H9 (cell line): ENCODE results near the gene RNLS. TPM values are rescaled to one million over a fixed set of nuclear protein-coding genes. Genes with fewer than 3 reads are reported as not detected.

Source experiments
- DNase-seq: peaks from one replicate; pipeline ENCODE4 v3.0.0-alpha.2; 2017
- H2AFZ ChIP-seq: one replicate; pipeline ENCODE4 v1.6.1; 2013; ENCODE audit warnings: mild to moderate bottlenecking, low read length, control low read depth, moderate library complexity
- H2AK5ac ChIP-seq: 2 replicates; pipeline ENCODE4 v1.6.1; 2013; ENCODE audit warnings: low read length, control low read depth, mixed read lengths; ENCODE audit not compliant: insufficient read length
- H2BK120ac ChIP-seq: one replicate; pipeline ENCODE4 v1.6.1; 2013; ENCODE audit warnings: low read depth, mild to moderate bottlenecking, low read length, control low read depth, inconsistent platforms; ENCODE audit not compliant: poor library complexity, severe bottlenecking
- H2BK12ac ChIP-seq: 2 replicates; pipeline ENCODE4 v1.6.1; 2013; ENCODE audit warnings: low read length, control low read depth, mixed read lengths, low read depth; ENCODE audit not compliant: insufficient read length
- H2BK15ac ChIP-seq: 2 replicates; pipeline ENCODE4 v1.6.1; 2013; ENCODE audit warnings: low read depth, low read length, control low read depth
- H2BK20ac ChIP-seq: one replicate; pipeline ENCODE4 v1.6.1; 2013; ENCODE audit warnings: low read depth, mild to moderate bottlenecking, low read length, control low read depth, inconsistent platforms; ENCODE audit not compliant: poor library complexity, severe bottlenecking
- H2BK5ac ChIP-seq: 2 replicates; pipeline ENCODE4 v1.6.1; 2013; ENCODE audit warnings: low read length, control low read depth, mixed read lengths; ENCODE audit not compliant: insufficient read length
- H3K14ac ChIP-seq: 2 replicates; pipeline ENCODE4 v1.6.1; 2013; ENCODE audit warnings: low read length, control low read depth; ENCODE audit not compliant: insufficient read depth
- H3K18ac ChIP-seq: 2 replicates; pipeline ENCODE4 v1.6.1; 2013; ENCODE audit warnings: low read depth, mild to moderate bottlenecking, mixed read lengths, low read length, control low read depth; ENCODE audit not compliant: insufficient read length
- H3K23ac ChIP-seq: 2 replicates; pipeline ENCODE4 v1.6.1; 2013; ENCODE audit warnings: low read length, control low read depth, mixed read lengths, low read depth; ENCODE audit not compliant: insufficient read length
- H3K23me2 ChIP-seq: 2 replicates; pipeline ENCODE4 v1.6.1; 2013; ENCODE audit warnings: low read depth, mild to moderate bottlenecking, mixed read lengths, low read length, control low read depth; ENCODE audit not compliant: insufficient read length, poor library complexity, severe bottlenecking
- H3K27ac ChIP-seq: 2 replicates; pipeline ENCODE4 v1.5.1; 2013; ENCODE audit warnings: low read length, control low read depth, mixed read lengths, low read depth; ENCODE audit not compliant: insufficient read length
- H3K27me3 ChIP-seq: 2 replicates; pipeline ENCODE4 v1.6.1; 2013; ENCODE audit warnings: low read length, control low read depth, inconsistent platforms; ENCODE audit not compliant: insufficient read depth
- H3K4ac ChIP-seq: 2 replicates; pipeline ENCODE4 v1.6.1; 2013; ENCODE audit warnings: low read depth, mild to moderate bottlenecking, control low read depth, inconsistent platforms, low read length, moderate library complexity
- H3K4me1 ChIP-seq: 2 replicates; pipeline ENCODE4 v1.6.1; 2013; ENCODE audit warnings: low read length, control low read depth, inconsistent platforms; ENCODE audit not compliant: insufficient read depth
- H3K4me2 ChIP-seq: 2 replicates; pipeline ENCODE4 v1.6.1; 2013; ENCODE audit warnings: low read length, control low read depth, mixed read lengths; ENCODE audit not compliant: insufficient read length, insufficient read depth
- H3K56ac ChIP-seq: 2 replicates; pipeline ENCODE4 v1.6.1; 2013; ENCODE audit warnings: low read depth, mild to moderate bottlenecking, mixed read lengths, low read length, control low read depth; ENCODE audit not compliant: insufficient read length
- H3K79me1 ChIP-seq: 2 replicates; pipeline ENCODE4 v1.6.1; 2013; ENCODE audit warnings: low read depth, mild to moderate bottlenecking, moderate library complexity, low read length, control low read depth, inconsistent platforms; ENCODE audit not compliant: insufficient read depth, poor library complexity, severe bottlenecking
- H3K79me2 ChIP-seq: 2 replicates; pipeline ENCODE4 v1.6.1; 2013; ENCODE audit warnings: low read length, control low read depth, inconsistent platforms; ENCODE audit not compliant: insufficient read depth
- H3K9ac ChIP-seq: 2 replicates; pipeline ENCODE4 v1.6.1; 2013; ENCODE audit warnings: low read length, control low read depth, mixed read lengths; ENCODE audit not compliant: insufficient read length; ENCODE audit errors: extremely low read depth
- H3K9me3 ChIP-seq: one replicate; pipeline ENCODE4 v1.6.1; 2013; ENCODE audit warnings: low read depth, low read length, inconsistent platforms; ENCODE audit not compliant: control insufficient read depth
- H3T11ph ChIP-seq: one replicate; pipeline ENCODE4 v1.6.1; 2013; ENCODE audit warnings: mild to moderate bottlenecking, low read length, control low read depth, inconsistent platforms
- H4K20me1 ChIP-seq: one replicate; pipeline ENCODE4 v1.6.1; 2013; ENCODE audit not compliant: control insufficient read depth, insufficient read length, insufficient read depth
- H4K5ac ChIP-seq: 2 replicates; pipeline ENCODE4 v1.6.1; 2013; ENCODE audit warnings: low read depth, mild to moderate bottlenecking, mixed read lengths, low read length, control low read depth; ENCODE audit not compliant: insufficient read length
- H4K8ac ChIP-seq: replicated peaks from 2 replicates; pipeline ENCODE4 v1.6.1; 2013; ENCODE audit warnings: low read length, control low read depth, mixed read lengths, low read depth; ENCODE audit not compliant: insufficient read length
- H4K91ac ChIP-seq: 2 replicates; pipeline ENCODE4 v1.6.1; 2013; ENCODE audit warnings: low read depth, mild to moderate bottlenecking, moderate library complexity, mixed read lengths, low read length, control low read depth; ENCODE audit not compliant: insufficient read length
- H3K27ac Mint-ChIP-seq, 3 experiments: 2 replicates in 2 of 3; 3 replicates in 1 of 3; pipeline ENCODE4 v1.8.0; 2020 to 2021; ENCODE audit warnings: mixed read lengths in 3 of 3, mild to moderate bottlenecking in 1 of 3, moderate library complexity in 1 of 3
- H3K27me3 Mint-ChIP-seq: 2 replicates; pipeline ENCODE4 v1.8.0; 2021; ENCODE audit warnings: low read depth, mild to moderate bottlenecking, moderate library complexity, mixed read lengths
- H3K36me3 Mint-ChIP-seq, 3 experiments: 2 replicates in 2 of 3; 3 replicates in 1 of 3; pipeline ENCODE4 v1.8.0; 2020 to 2021; ENCODE audit warnings: low read depth in 3 of 3, mixed read lengths in 3 of 3; ENCODE audit not compliant: insufficient read depth in 1 of 3
- H3K4me1 Mint-ChIP-seq, 2 experiments: 2 replicates each; pipeline ENCODE4 v1.8.0; 2020; ENCODE audit warnings: mixed read lengths in 2 of 2
- H3K4me3 Mint-ChIP-seq, 2 experiments: 2 replicates in 1 of 2; 3 replicates in 1 of 2; pipeline ENCODE4 v1.8.0; 2020 to 2021; ENCODE audit warnings: mild to moderate bottlenecking in 2 of 2, mixed read lengths in 2 of 2, moderate library complexity in 1 of 2
- H3K9me3 Mint-ChIP-seq, 2 experiments: 2 replicates in 1 of 2; 3 replicates in 1 of 2; pipeline ENCODE4 v1.8.0; 2020; ENCODE audit warnings: mild to moderate bottlenecking in 2 of 2, mixed read lengths in 2 of 2, moderate library complexity in 1 of 2
- total RNA-seq: library from RNA; stranded (reverse); gene quantifications from 2 replicates; pipeline ENCODE4 v1.2.1, GENCODE V29; 2021
- TF ChIP-seq, protein P1 (sequence below): fragments of 200-600 bp; sonication (generic); conservative IDR thresholded peaks from 3 replicates; pipeline ENCODE4 v1.8.0; 2021; ENCODE audit warnings: antibody characterized with exemption, mild to moderate bottlenecking

Gene RNLS
- total RNA-seq, 1 experiment from 2014 or later, result 7.5 TPM

DNA sequence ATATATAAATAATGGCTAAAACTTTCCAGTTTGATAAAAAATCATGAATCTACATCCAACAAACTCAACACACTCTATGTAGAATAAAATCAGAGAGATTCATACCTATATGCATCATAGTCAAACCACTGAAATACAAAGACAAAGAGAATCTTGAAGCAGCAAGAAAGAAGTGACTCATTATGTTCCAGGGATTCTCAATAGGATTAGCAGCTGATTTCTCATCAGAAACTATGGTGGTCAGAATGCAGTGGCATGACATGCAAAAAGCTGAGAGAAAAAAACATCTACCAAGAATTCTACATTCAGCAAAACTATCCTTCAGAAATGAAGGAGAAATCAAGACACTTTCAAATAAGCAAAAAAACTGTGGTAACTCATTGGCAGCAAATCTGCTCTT, 187.4 kb downstream of the RNLS start:
- no peak overlapping the region for H3T11ph ChIP-seq
- H3K27ac ChIP-seq, result no peak overlapping the region
- no peak for DNase-seq
- no peak overlapping the region for H3K14ac ChIP-seq
- H2BK12ac ChIP-seq, result no peak overlapping the region
- peaks cover 6% of the 10 kb centered on the region for H3K9me3 ChIP-seq
- H2BK15ac ChIP-seq, result no peak overlapping the region
- H3K27ac Mint-ChIP-seq, result no peak overlapping the region
- no peak overlapping the region for H4K91ac ChIP-seq
- no peak overlapping the region for H4K5ac ChIP-seq
- TF ChIP-seq, protein P1, sequence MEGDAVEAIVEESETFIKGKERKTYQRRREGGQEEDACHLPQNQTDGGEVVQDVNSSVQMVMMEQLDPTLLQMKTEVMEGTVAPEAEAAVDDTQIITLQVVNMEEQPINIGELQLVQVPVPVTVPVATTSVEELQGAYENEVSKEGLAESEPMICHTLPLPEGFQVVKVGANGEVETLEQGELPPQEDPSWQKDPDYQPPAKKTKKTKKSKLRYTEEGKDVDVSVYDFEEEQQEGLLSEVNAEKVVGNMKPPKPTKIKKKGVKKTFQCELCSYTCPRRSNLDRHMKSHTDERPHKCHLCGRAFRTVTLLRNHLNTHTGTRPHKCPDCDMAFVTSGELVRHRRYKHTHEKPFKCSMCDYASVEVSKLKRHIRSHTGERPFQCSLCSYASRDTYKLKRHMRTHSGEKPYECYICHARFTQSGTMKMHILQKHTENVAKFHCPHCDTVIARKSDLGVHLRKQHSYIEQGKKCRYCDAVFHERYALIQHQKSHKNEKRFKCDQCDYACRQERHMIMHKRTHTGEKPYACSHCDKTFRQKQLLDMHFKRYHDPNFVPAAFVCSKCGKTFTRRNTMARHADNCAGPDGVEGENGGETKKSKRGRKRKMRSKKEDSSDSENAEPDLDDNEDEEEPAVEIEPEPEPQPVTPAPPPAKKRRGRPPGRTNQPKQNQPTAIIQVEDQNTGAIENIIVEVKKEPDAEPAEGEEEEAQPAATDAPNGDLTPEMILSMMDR, result no peak
- H4K8ac ChIP-seq, result no peak overlapping the region
- H3K23me2 ChIP-seq, result no peaks in the 10 kb centered on the region
- H3K4me3 Mint-ChIP-seq, result no peak overlapping the region
- H3K18ac ChIP-seq, result no peak overlapping the region
- H3K36me3 Mint-ChIP-seq, result peaks cover 9 to 49% (median 11%) of the 10 kb centered on the region in 3 experiments
- H2AFZ ChIP-seq, result no peak overlapping the region
- H2BK20ac ChIP-seq, result no peak overlapping the region
- no peaks in the 10 kb centered on the region for H3K27me3 ChIP-seq
- no peaks in the 10 kb centered on the region for H3K4me1 ChIP-seq
- H3K4me1 Mint-ChIP-seq, result no peaks in the 10 kb centered on the region
- H3K4me2 ChIP-seq, result no peak overlapping the region
- no peak overlapping the region for H3K9ac ChIP-seq
- no peak overlapping the region for H3K4ac ChIP-seq
- peaks cover 35 to 42% of the 10 kb centered on the region in 2 experiments for H3K9me3 Mint-ChIP-seq
- H2AK5ac ChIP-seq, result no peak overlapping the region
- no peaks in the 10 kb centered on the region for H3K79me1 ChIP-seq
- H3K23ac ChIP-seq, result no peak overlapping the region
- H3K79me2 ChIP-seq, result no peaks in the 10 kb centered on the region
- H4K20me1 ChIP-seq, result no peaks in the 10 kb centered on the region
- no peaks in the 10 kb centered on the region for H3K27me3 Mint-ChIP-seq
- no peak overlapping the region for H2BK5ac ChIP-seq
- no peak overlapping the region for H3K56ac ChIP-seq
- no peak overlapping the region for H2BK120ac ChIP-seq
